ENCODE results near the gene DUS1L.

- TF ChIP-seq EZH2phosphoT487 (IDR thresholded peaks at IDR 0.05; ENCODE audit: low read depth, severe bottlenecking, unreplicated experiment) (no peak), CTCF (IDR thresholded peaks at IDR 0.05; ENCODE audit: poor library complexity) (no peak), EZH2 (IDR thresholded peaks at IDR 0.05; ENCODE audit: borderline replicate concordance) (no peak)
Observed at GRCh38 chr17:82064433-82065192, 991 bp downstream of the DUS1L start.
